K562 (cell line): ENCODE measurements around the gene HMGXB3. TPM values are rescaled to one million over a fixed set of nuclear protein-coding genes. Genes with fewer than 3 reads are reported as not detected.

ENCODE experiments used
- ATAC-seq: fragments of 200-7000 bp; cut with Tn5 transposase; 3 replicates; pipeline ENCODE4 v1.9.1; 2020; ENCODE audit warnings: moderate library complexity
- BruUV-seq: library from RNA; stranded (reverse); fragments of 400-500 nt; replicated peaks from 2 replicates; lab custom pipeline; 2021; lab: Mats Ljungman, UMichigan
- CTCF ChIA-PET: fragments of 300-600 bp; formaldehyde crosslinking; extraction: SDS; loops from one replicate; lab custom pipeline; 2021; ENCODE audit warnings: low intra/inter-chr PET ratio; lab: Yijun Ruan, JAX
- POLR2A ChIA-PET: fragments of 300-600, 350-650 bp; sonication (Branson Sonifier 250); formaldehyde crosslinking; extraction: SDS; loops from one replicate; lab custom pipeline; 2021; ENCODE audit warnings: antibody characterized with exemption, inconsistent platforms; lab: Yijun Ruan, JAX
- DNase-seq, 4 experiments: peaks; one replicate each; pipeline versions ENCODE4 v3.0.0 to v3.0.0-alpha.2; 2011 to 2018; ENCODE audit warnings: low spot score in 3 of 4, mixed read lengths in 3 of 4; ENCODE audit errors: extremely low read depth in 1 of 4
- FAIRE-seq: peaks from 2 replicates; lab custom pipeline; 2011; peaks lifted over from hg19 to GRCh38; lab: Jason Lieb, UNC
- H2AFZ ChIP-seq: 2 replicates; pipeline ENCODE4 v1.6.0; 2011; ENCODE audit warnings: low read depth, low read length, control low read depth, inconsistent platforms
- H3K27ac ChIP-seq: fragments of 200-600 bp; 3 replicates; pipeline ENCODE4 v1.8.0; 2011; ENCODE audit warnings: low read depth, mild to moderate bottlenecking, control low read depth, inconsistent platforms, low read length, moderate library complexity, mixed read lengths; ENCODE audit errors: extremely low read depth
- H3K27me3 ChIP-seq, 2 experiments: fragments of 300-600 bp in 1 of 2; 2 replicates in 1 of 2; 3 replicates in 1 of 2; pipeline versions ENCODE4 v1.6.0 to v1.8.0; 2011; ENCODE audit warnings: inconsistent platforms in 2 of 2, low read length in 2 of 2, mild to moderate bottlenecking in 1 of 2, mixed read lengths in 1 of 2, moderate library complexity in 1 of 2; ENCODE audit not compliant: control insufficient read depth in 2 of 2, insufficient read depth in 2 of 2
- H3K36me3 ChIP-seq: fragments of 300-600 bp; 3 replicates; pipeline ENCODE4 v1.8.0; 2011; ENCODE audit warnings: mild to moderate bottlenecking, low read length, inconsistent platforms; ENCODE audit not compliant: control insufficient read depth, insufficient read depth
- H3K4me1 ChIP-seq, 2 experiments: fragments of 200-600 bp in 1 of 2; replicated peaks in 1 of 2; 2 replicates in 1 of 2; 3 replicates in 1 of 2; pipeline versions ENCODE4 v1.5.1 to v1.8.0; 2011; ENCODE audit warnings: inconsistent platforms in 2 of 2, low read length in 2 of 2, mild to moderate bottlenecking in 1 of 2, mixed read lengths in 1 of 2, moderate library complexity in 1 of 2; ENCODE audit not compliant: control insufficient read depth in 2 of 2, insufficient read depth in 2 of 2
- H3K4me2 ChIP-seq: 2 replicates; pipeline ENCODE4 v1.6.1; 2011; ENCODE audit warnings: low read length, control low read depth, inconsistent platforms, mixed read lengths; ENCODE audit not compliant: insufficient read depth
- H3K4me3 ChIP-seq: fragments of 200-600 bp; sonication (generic), shearing (Covaris generic); 2 replicates; pipeline ENCODE4 v1.5.1; 2016; ENCODE audit warnings: control low read depth, inconsistent platforms
- H3K79me2 ChIP-seq: fragments of 200-600 bp; 3 replicates; pipeline ENCODE4 v1.8.0; 2011; ENCODE audit warnings: low read length, inconsistent platforms; ENCODE audit not compliant: control insufficient read depth, insufficient read depth
- H3K9ac ChIP-seq, 2 experiments: 2 replicates each; pipeline versions ENCODE4 v1.6.0 to v1.6.1; 2011; ENCODE audit warnings: low read depth in 2 of 2, low read length in 2 of 2, control low read depth in 1 of 2, inconsistent platforms in 1 of 2, mild to moderate bottlenecking in 1 of 2, mixed read lengths in 1 of 2; ENCODE audit not compliant: insufficient read depth in 1 of 2
- H3K9me1 ChIP-seq: one replicate; pipeline ENCODE4 v1.6.0; 2011; ENCODE audit warnings: inconsistent platforms, mild to moderate bottlenecking, low read length, moderate library complexity; ENCODE audit not compliant: control insufficient read depth, insufficient read depth
- H3K9me3 ChIP-seq: replicated peaks from 2 replicates; pipeline ENCODE4 v1.5.1; 2011; ENCODE audit warnings: low read depth, low read length, inconsistent platforms; ENCODE audit not compliant: control insufficient read depth, insufficient read depth
- H4K20me1 ChIP-seq: replicated peaks from 2 replicates; pipeline ENCODE4 v1.6.1; 2011; ENCODE audit warnings: low read length, inconsistent platforms, mixed read lengths; ENCODE audit not compliant: control insufficient read depth, insufficient read depth
- DEAF1 ChIP-seq: fragments of 450-650 bp; formaldehyde crosslinking; IDR thresholded peaks from 2 replicates; pipeline ENCODE4 v1.4.0; 2020; ENCODE audit warnings: mild to moderate bottlenecking, moderate library complexity
- DPF2 ChIP-seq: fragments of 450-650 bp; IDR thresholded peaks from 2 replicates; pipeline ENCODE4 v1.6.1; 2016
- IRF1 ChIP-seq: sonication (generic); formaldehyde crosslinking; IDR thresholded peaks from 2 replicates; pipeline ENCODE4 v1.8.0; 2022; ENCODE audit warnings: missing genetic modification reagents, mild to moderate bottlenecking, borderline replicate concordance
- RAD21 ChIP-seq, 2 experiments: fragments of 250-450 bp in 1 of 2; fragments of 450-650 bp in 1 of 2; sonication (Bioruptor Pico) in 1 of 2; formaldehyde crosslinking in 1 of 2; IDR thresholded peaks in 1 of 2; conservative IDR thresholded peaks in 1 of 2; 2 replicates each; pipeline versions ENCODE4 v1.4.0 to v1.8.0; 2020 to 2022; ENCODE audit warnings: mild to moderate bottlenecking in 2 of 2, moderate library complexity in 1 of 2
- ZNF146 ChIP-seq: IDR thresholded peaks from one replicate; pipeline ENCODE4 v1.6.1; 2018; ENCODE audit warnings: missing compliant biosample characterization; ENCODE audit not compliant: unreplicated experiment
- WGBS: fragments of 100-300 bp; shearing (Covaris generic); methylation state at CpG from one replicate; pipeline ENCODE4 v1.1.6; 2016; ENCODE audit warnings: low coverage, mixed read lengths; ENCODE audit not compliant: insufficient coverage; ENCODE audit errors: missing lambda C conversion rate; 5-methylcytosine and 5-hydroxymethylcytosine counted together
- in situ Hi-C: fragments of 300-500 bp; cut with MboI; formaldehyde crosslinking; loops from 4 replicates; pipeline ENCODE4 v1.15.0; 2018; ENCODE audit warnings: inconsistent platforms, mixed read lengths
- intact Hi-C: fragments of 100-400 bp; cut with micrococcal nuclease; formaldehyde crosslinking; loops from 2 replicates; pipeline ENCODE4 v1.14.2; 2022
- polyA plus RNA-seq, 8 experiments: library from polyadenylated mRNA; depleted of rRNA in 4 of 8; stranded (reverse) in 5 of 8; unstranded in 3 of 8; fragments of >200 nt; fragmentation: Nextera tagmentation in 2 of 8; fragmentation: Illumina TruSeq in 1 of 8; extraction: Ambion mirVana in 2 of 8; extraction: Trizol in 1 of 8; gene quantifications; 2 replicates each; pipeline versions ENCODE4 v1.2.1 to v1.2.3, GENCODE V29; 2011 to 2014; ENCODE audit warnings: inconsistent platforms in 1 of 8, missing spikeins in 1 of 8
- total RNA-seq, 7 experiments: library from RNA; depleted of rRNA in 6 of 7; stranded (reverse); fragments of >200 nt in 6 of 7; fragmentation: Illumina TruSeq in 2 of 7; extraction: Trizol in 2 of 7; gene quantifications; 2 replicates each; pipeline versions ENCODE4 v1.2.1 to v1.2.3, GENCODE V29; 2011 to 2021; ENCODE audit warnings: low replicate concordance in 1 of 7

The HMGXB3 gene
- total and polyA plus RNA-seq, 9 of the 15 experiments (the other 6 are each of a cell fraction or from before 2014, with no cell fraction given) = 1.8 to 44.1 (median 32.2) TPM

GRCh38 chr5:149956685-149957084 lies 43.9 kb upstream of the HMGXB3 start (continued):
- TF ChIP-seq RAD21 (CRISPR knock-in tag; conservative IDR thresholded peaks at IDR 0.05 in 1 of 2, IDR thresholded peaks at IDR 0.05 in 1 of 2) (no peak), ZNF146 (CRISPR knock-in tag) (no peak)

DNA sequence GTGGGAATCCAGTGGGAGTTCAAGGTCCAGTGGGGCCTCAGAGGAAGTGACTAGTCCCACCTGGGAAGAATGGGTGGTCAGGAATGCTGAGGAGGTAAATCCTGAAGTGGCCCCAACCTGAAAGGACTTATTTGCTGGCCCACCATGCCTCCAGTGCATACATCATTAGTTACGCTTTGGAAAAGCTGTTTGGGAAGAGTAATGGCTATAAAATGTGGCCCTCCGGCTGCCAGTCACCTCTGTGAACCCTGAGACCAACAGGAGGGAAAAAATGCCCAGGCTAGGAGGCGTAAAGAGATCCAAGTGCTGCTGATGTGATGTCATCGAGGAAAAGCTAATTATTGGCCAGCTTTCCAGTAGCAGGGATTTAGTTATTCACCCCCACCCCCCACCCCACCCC lies 42.7 kb upstream of the HMGXB3 start:
- Histone ChIP-seq H2AFZ (no peak overlapping the region), H3K9me3 (no peaks in the 10 kb centered on the region), H3K36me3 (no peaks in the 10 kb centered on the region), H3K79me2 (0 out of 3 replicates have a peak, but pooled peaks cover 4% of the 10 kb centered on the region), H3K4me3 (no peak overlapping the region), H3K9ac (no peak overlapping the region), H3K9me1 (no peaks in the 10 kb centered on the region), H3K4me1 (peaks cover 14 to 21% of the 10 kb centered on the region in 2 experiments; a peak in 4 of 5 replicates), H4K20me1 (no peaks in the 10 kb centered on the region), H3K27me3 (no peaks in the 10 kb centered on the region), H3K4me2 (no peak overlapping the region), H3K27ac (no peak overlapping the region)
- FAIRE-seq = no peak
- in situ Hi-C loops = no loop called here
- BruUV-seq = no TSS peak
- WGBS = 72% methylated on average over 4 of the region's 4 CpGs
- CTCF ChIA-PET = no interaction called here
- POLR2A ChIA-PET = interaction anchor here (0.5 to 0.6 kb wide), 2 partner anchors 31 to 292 kb away, joined by 3 read pairs; no protein-coding TSS in a partner anchor
- no peak for TF ChIP-seq IRF1
- TF ChIP-seq DPF2 = no peak
- TF ChIP-seq DEAF1 (CRISPR knock-in tag) = no peak
- no peak for DNase-seq
- intact Hi-C loops = loop anchor here (2.0 kb wide), 1 partner anchor 321 kb away; no protein-coding TSS in a partner anchor
- ATAC-seq = no peak
